Measurements from ENCODE around the gene HIP1. TPM values are rescaled to one million over a fixed set of nuclear protein-coding genes. Genes with fewer than 3 reads are reported as not detected.

The HIP1 gene
- total and polyA plus RNA-seq, 9 of the 15 experiments (the other 6 are each of a cell fraction or from before 2014, with no cell fraction given), result 2.4 to 13.7 (median 9.5) TPM

DNA sequence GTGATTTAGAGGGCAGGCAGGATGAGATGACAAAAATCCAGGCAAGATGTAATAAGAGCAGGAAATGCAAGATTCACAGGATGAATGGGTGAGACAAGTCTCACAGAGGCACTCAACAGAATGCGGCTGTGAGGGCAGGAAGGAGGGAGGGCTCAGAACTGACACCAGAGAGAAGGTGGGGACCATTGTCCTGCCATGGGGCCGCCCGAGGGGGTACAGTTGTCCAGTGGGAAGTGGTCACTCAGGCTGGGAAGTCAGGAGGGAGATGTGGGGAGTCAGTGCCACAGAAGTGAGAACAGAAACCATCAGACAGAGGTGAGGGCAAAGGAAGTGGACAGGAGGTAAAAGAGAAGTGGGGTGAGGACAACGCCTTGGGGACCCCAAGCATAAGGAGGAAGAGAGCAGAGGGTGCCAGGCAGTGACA lies 8.9 kb downstream of the HIP1 start:
- H3K4me3 ChIP-seq, result no peak overlapping the region
- peaks cover 28 to 38% of the 10 kb centered on the region in 2 experiments for H3K4me1 ChIP-seq (replicated peaks in 1 of 2; ENCODE audit: control insufficient read depth in 2 of 2, insufficient read depth in 2 of 2, low read length in 2 of 2)
- ChIA-PET POLR2A (interaction anchor here (0.5 to 1.1 kb wide), 2 partner anchors 10 to 26 kb away, joined by 3 read pairs; no protein-coding TSS in a partner anchor), CTCF (ENCODE audit: low intra/inter-chr PET ratio) (no interaction called here)
- WGBS (ENCODE audit: insufficient coverage, low coverage, missing lambda C conversion rate), result 56% methylated on average over 4 of the region's 4 CpGs
- FAIRE-seq, result no peak
- TF ChIP-seq NFE2 (IDR thresholded peaks at IDR 0.05; ENCODE audit: low read depth) (peak; percentile 37; the same call in 1 of the 2 replicates), ZNF316 (IDR thresholded peaks at IDR 0.05) (peak; percentile 36), MEIS2 (IDR thresholded peaks at IDR 0.05; ENCODE audit: partially characterized antibody) (peak; percentile 27), C11orf30 (IDR thresholded peaks at IDR 0.05; ENCODE audit: low read depth) (peak; percentile 39; the same call in 1 of the 2 replicates)
- TF ChIP-seq, protein P1, sequence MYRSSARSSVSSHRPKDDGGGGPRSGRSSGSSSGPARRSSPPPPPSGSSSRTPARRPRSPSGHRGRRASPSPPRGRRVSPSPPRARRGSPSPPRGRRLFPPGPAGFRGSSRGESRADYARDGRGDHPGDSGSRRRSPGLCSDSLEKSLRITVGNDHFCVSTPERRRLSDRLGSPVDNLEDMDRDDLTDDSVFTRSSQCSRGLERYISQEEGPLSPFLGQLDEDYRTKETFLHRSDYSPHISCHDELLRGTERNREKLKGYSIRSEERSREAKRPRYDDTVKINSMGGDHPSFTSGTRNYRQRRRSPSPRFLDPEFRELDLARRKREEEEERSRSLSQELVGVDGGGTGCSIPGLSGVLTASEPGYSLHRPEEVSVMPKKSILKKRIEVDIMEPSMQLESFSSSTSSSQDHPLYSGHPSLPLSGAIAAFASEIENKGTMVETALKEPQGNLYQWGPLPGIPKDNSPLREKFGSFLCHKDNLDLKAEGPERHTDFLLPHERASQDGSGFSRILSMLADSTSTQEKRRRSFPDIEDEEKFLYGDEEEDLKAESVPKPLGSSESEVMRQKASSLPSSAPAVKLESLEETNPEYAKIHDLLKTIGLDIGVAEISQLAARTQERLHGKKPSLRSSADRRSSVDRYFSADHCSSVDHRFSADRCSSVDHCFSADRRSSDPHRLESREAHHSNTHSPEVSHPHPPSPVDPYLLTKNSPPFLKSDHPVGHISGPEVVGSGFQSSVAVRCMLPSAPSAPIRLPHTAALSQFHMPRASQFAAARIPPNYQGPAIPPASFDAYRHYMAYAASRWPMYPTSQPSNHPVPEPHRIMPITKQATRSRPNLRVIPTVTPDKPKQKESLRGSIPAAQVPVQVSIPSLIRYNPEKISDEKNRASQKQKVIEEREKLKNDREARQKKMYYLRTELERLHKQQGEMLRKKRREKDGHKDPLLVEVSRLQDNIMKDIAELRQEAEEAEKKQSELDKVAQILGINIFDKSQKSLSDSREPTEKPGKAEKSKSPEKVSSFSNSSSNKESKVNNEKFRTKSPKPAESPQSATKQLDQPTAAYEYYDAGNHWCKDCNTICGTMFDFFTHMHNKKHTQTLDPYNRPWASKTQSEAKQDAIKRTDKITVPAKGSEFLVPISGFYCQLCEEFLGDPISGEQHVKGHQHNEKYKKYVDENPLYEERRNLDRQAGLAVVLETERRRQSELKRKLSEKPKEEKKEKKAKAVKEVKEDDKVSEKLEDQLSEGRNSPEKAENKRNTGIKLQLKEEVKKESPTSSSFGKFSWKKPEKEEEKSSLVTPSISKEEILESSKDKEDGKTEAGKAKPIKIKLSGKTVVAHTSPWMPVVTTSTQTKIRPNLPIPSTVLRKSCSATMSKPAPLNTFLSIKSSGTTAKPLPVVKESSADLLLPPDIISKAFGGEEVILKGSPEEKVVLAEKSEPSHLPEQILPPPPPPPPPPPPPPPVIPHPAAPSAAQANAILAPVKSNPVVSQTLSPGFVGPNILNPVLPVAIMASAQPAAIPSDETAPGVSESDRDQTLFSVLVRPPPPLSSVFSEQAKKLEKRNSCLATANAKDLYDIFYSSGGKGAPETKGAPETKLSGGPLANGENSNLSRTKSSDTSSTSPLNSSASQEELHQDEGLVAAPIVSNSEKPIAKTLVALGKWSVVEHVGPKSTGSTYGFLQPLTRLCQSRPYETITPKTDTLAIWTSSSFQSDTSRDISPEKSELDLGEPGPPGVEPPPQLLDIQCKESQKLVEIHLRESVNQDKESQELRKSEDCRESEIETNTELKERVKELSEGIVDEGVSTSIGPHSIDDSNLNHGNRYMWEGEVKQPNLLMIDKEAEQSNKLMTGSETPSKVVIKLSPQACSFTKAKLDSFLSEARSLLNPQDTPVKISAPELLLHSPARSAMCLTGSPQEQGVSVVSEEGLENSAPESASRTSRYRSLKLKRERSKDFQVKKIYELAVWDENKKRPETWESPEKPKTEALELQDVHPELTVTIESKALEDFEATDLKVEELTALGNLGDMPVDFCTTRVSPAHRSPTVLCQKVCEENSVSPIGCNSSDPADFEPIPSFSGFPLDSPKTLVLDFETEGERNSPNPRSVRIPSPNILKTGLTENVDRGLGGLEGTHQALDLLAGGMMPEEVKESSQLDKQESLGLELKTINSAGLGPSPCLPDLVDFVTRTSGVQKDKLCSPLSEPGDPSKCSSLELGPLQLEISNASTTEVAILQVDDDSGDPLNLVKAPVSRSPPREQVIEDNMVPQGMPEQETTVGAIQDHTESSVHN (IDR thresholded peaks at IDR 0.05; ENCODE audit: borderline replicate concordance in 1 of 2, low read depth in 1 of 2), result no peak
- no peaks in the 10 kb centered on the region for H3K9me3 ChIP-seq (replicated peaks; ENCODE audit: control insufficient read depth, insufficient read depth, low read depth, low read length)
- no peak for DNase-seq (ENCODE audit: extremely low read depth in 1 of 4, low spot score in 3 of 4)
- H3K9ac ChIP-seq (ENCODE audit: insufficient read depth in 1 of 2, low read depth in 2 of 2, low read length in 2 of 2), result peak overlapping the region in 1 of 2 experiments; percentile 60; a peak in 1 of 4 replicates
- BruUV-seq (replicated peaks), result no TSS peak
- H3K27ac ChIP-seq (ENCODE audit: extremely low read depth, low read depth, low read length), result no peak overlapping the region
- no peak overlapping the region for H2AFZ ChIP-seq (ENCODE audit: low read depth, low read length)
- no peaks in the 10 kb centered on the region for H3K9me1 ChIP-seq (ENCODE audit: control insufficient read depth, insufficient read depth, low read length)
- peaks cover 5% of the 10 kb centered on the region; the same call in 2 of the 3 replicates for H3K36me3 ChIP-seq (ENCODE audit: control insufficient read depth, insufficient read depth, low read length)
- ATAC-seq, result no peak
- H3K27me3 ChIP-seq (ENCODE audit: control insufficient read depth in 2 of 2, insufficient read depth in 2 of 2, low read length in 2 of 2), result no peaks in the 10 kb centered on the region
- intact Hi-C loops (cut with micrococcal nuclease) (no loop called here), in situ Hi-C loops (cut with MboI) (no loop called here)
- no peak overlapping the region for H3K4me2 ChIP-seq (ENCODE audit: insufficient read depth, low read length)
- peaks cover 11% of the 10 kb centered on the region; the same call in 2 of the 3 replicates for H3K79me2 ChIP-seq (ENCODE audit: control insufficient read depth, insufficient read depth, low read length)
- H4K20me1 ChIP-seq (replicated peaks; ENCODE audit: control insufficient read depth, insufficient read depth, low read length), result no peaks in the 10 kb centered on the region
